ENCODE results near the gene KPNA6.
A peak's percentile ranks its signal among the peaks of the same experiment; 100 is the strongest.

KPNA6 gene

GRCh38 chr1:32194984-32195383, 87.1 kb downstream of the KPNA6 start:
- DNase-seq = no peak

GRCh38 chr1:32195531-32195930, 87.7 kb downstream of the KPNA6 start:
- no peak for DNase-seq

GRCh38 chr1:32195972-32196823, 88.3 kb downstream of the KPNA6 start:
- DNase-seq = no peak

GRCh38 chr1:32197074-32197473, 89.2 kb downstream of the KPNA6 start:
- DNase-seq = no peak

GRCh38 chr1:32197837-32198236, 90.0 kb downstream of the KPNA6 start:
- DNase-seq = no peak

GRCh38 chr1:32198237-32199042, 90.6 kb downstream of the KPNA6 start:
- DNase-seq = no peak

- DNase-seq = no peak
Measured at GRCh38 chr1:32199043-32199716, 91.3 kb downstream of the KPNA6 start.

- no peak for DNase-seq
Measured at GRCh38 chr1:32199717-32200072, 91.8 kb downstream of the KPNA6 start.

GRCh38 chr1:32200226-32201010, 92.6 kb downstream of the KPNA6 start, which contains the start of gene CCDC28B:
TSS of gene CCDC28B (plus strand) at chr1:32200595. CDS start at chr1:32201936, 1,341 bp downstream.
- peak; percentile 78 for DNase-seq

- peak; percentile 64 for DNase-seq
Measured at GRCh38 chr1:32201011-32201855, 93.4 kb downstream of the KPNA6 start.

- DNase-seq = no peak
Measured at GRCh38 chr1:32204943-32205361, 97.1 kb downstream of the KPNA6 start.

- peak; percentile 80 for DNase-seq
Measured at GRCh38 chr1:32205401-32206370, 97.8 kb downstream of the KPNA6 start, which contains the start of gene IQCC. TSS of gene IQCC (plus strand) at chr1:32205671. CDS start at chr1:32205682, 11 bp downstream.

GRCh38 chr1:32208469-32208868, 100.6 kb downstream of the KPNA6 start:
- no peak for DNase-seq

- DNase-seq = peak; percentile 44
Measured at GRCh38 chr1:32208891-32209328, 101.1 kb downstream of the KPNA6 start, which contains the start of gene DCDC2B. TSS of gene DCDC2B (plus strand) at chr1:32209089. CDS start at chr1:32209094, 5 bp downstream.

- peak; percentile 68 for DNase-seq
Measured at GRCh38 chr1:32215629-32216480, 108.0 kb downstream of the KPNA6 start.

GRCh38 chr1:32216566-32216965, 108.7 kb downstream of the KPNA6 start:
- DNase-seq = no peak

- no peak for DNase-seq
Measured at GRCh38 chr1:32219022-32219421, 111.2 kb downstream of the KPNA6 start.

- no peak for DNase-seq
Measured at GRCh38 chr1:32220746-32221580, 113.1 kb downstream of the KPNA6 start.

Measured in EL (cell line).